EL (cell line): ENCODE data around the gene TENT5A.

ENCODE experiments used
- DNase-seq: peaks from one replicate; pipeline ENCODE4 v3.0.0-alpha.2; 2016

Gene TENT5A

GRCh38 chr6:81770381-81770780 lies 17.9 kb upstream of the TENT5A start:
- no peak for DNase-seq

DNA sequence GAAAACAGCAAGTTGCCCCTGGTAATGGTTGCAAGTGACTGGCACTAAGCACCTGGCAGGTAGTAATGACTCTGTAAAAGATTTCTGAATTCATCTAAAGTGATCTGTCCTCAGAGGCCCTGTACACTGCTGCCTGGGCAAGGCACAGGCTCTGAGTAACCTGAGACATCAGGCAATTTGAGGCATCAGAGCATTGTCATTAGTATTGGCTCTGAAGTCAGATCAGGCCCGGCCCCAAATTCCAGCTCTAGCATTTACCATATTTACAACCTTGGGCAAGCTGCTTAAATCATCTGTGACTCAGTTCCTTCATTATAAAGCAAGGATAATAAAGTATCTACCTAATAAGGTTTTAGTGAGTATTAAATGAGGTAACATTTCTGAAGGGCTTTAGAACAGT lies 17.3 kb upstream of the TENT5A start:
- DNase-seq = peak; percentile 70

- no peak for DNase-seq
Measured at GRCh38 chr6:81768150-81768942, 15.9 kb upstream of the TENT5A start.

DNA sequence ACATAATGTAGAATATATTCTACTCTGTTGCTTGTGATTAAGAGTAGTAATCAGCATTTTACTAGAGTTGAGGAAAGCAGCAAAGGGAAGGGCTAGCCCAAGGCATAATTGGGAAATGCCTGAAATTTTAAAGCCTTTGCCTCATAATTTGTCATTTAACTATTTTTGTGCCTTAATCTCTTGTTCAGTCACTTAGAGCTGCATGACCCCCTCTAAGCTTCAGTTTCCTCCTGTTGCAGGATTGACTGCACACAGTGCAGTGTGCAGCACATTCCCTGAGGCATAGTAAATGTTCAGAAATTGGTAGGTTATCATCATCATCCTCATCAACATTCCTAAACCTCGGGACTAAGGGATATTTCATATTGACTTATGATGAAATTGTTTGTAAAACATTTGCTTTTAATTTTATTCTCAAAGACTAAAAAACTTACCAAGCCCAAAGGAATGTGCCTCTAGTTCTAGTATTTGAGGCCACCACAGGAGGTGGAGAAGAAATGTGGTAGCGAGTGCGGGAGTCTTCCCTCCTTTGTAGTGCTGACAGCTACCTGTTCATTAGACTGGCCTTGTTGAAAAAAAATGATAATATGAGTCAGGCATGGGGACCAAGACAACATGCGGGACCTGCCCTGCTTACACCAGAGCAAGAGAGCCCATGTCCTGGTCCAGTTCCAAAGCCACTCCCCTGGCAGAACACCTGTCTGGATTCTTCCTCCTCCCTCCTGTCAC lies 14.8 kb upstream of the TENT5A start:
- DNase-seq = peak; percentile 94

GRCh38 chr6:81766482-81767069 lies 14.1 kb upstream of the TENT5A start:
- peak; percentile 95 for DNase-seq

GRCh38 chr6:81764531-81764930 lies 12.1 kb upstream of the TENT5A start:
- DNase-seq = no peak

DNA sequence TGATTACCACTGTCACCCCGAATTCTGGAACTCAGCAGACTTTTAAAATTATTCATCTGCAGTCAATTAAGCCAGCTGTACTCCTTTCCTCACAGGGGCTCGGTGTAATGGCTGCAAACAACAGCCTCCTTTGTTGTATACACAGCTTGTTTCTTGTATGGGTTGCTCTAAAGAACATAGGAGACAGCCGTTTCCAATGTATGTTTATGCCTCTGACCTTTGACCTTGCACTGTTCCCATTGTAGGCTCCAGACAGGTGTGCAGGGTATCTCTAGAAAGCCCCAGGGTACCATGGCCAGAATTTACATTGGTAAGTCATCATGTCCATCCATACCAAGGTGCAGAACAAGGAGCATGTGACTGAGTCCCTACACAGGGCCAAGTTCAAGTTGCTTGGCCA lies 11.5 kb upstream of the TENT5A start:
- DNase-seq = no peak

DNA sequence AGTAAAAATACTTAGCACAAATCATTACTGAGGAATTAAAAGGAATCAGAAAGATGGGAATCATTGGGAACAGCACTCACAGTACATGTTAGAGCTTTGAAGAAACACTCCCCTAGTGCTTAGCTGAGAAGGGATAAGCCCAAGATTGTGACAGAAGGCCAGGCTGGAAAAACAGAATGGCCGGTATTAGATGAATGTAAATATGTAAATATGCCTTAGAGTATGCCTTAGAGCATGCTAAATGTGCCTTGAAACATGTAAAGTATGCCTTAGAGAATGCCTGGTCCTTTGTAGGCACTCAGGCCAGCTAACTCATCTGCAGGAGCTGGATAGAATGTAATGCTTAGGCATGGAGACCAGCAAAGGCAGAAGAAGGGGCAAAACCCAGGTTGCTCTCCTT lies 10.6 kb upstream of the TENT5A start:
- no peak for DNase-seq

DNA sequence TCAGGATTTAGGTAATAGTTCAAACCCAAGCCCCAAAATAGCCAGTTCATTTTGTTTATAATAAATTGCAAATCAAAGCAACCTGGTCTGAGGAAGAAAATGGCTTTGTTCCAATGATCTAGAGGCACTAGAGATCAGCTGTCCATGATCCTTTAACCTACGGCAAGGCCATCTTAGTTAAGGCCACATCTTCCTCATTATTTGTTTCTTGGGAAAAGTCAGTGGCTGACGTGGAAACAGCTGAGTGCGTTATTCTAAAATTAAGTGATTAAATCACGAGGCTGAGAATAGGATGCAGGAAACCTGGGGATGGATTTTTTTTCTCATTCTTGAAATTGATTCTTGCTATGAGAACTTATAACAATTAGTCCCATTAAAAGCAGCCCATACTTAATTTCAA lies 10.1 kb upstream of the TENT5A start:
- DNase-seq = no peak

GRCh38 chr6:81762132-81762531 lies 9.7 kb upstream of the TENT5A start:
- peak; percentile 46 for DNase-seq

- peak; percentile 64 for DNase-seq
Measured at GRCh38 chr6:81761197-81761596, 8.7 kb upstream of the TENT5A start.

GRCh38 chr6:81759782-81760181 lies 7.3 kb upstream of the TENT5A start:
- DNase-seq = no peak

GRCh38 chr6:81758221-81758620 lies 5.7 kb upstream of the TENT5A start:
- DNase-seq = no peak

DNA sequence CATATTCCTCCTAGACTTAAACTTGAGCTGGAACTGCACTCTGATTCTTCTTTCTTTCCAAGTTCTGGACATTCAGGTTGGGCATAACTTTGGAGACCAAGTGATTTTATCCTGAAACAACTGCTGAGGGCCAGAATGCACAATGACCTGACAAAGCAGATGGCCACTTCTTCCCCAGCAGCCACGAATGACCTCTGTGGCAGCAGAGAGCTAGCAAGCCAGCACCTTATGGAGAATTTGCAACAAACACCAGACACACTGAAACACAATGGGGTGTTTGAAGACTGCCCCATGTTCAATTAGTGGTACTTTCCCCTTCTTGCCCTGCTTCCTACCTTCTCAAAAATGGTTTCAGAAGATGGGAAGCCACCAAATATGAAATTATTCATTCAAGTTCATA lies 4.2 kb upstream of the TENT5A start:
- no peak for DNase-seq

DNA sequence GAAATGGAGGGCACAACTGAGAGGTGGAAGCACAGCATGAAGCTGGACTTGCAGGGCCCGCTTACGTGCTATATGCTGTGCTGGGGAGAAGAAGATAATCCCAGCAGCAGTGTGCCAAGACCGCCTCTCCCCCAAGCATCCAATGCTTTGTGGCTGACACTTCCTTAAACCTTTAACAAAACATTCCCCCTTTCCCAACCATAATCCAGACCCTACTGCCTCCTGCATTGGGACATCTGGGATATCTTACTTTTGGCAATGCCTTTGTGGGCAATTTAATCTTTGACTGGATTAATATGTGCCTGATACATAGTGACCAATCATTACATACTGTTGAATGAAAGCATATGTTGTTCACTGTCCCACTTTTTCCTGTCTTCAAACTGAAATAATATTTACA lies 3.1 kb upstream of the TENT5A start:
- DNase-seq = no peak

DNA sequence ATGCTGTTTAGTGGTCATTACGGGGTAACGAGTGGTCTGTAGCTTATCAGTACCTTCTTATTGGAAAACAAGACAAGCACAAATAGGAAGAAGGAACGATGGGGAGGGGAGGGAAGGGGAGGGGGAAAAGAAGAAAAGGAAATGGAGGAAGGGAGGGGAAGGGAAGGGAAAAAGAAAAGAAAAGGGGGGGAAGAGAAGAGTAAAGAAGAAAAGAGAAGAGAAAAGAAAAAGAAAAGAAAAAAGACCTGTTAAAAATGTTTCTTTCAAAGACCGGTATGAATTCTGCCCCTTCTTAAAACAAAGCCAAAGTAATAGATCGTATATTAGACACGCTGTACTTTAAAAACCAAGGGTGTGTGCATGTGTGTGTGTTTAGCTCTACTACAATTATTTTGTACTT lies 2.4 kb upstream of the TENT5A start:
- DNase-seq = no peak

- peak; percentile 72 for DNase-seq
Measured at GRCh38 chr6:81753711-81754577, 1.5 kb upstream of the TENT5A start.

DNA sequence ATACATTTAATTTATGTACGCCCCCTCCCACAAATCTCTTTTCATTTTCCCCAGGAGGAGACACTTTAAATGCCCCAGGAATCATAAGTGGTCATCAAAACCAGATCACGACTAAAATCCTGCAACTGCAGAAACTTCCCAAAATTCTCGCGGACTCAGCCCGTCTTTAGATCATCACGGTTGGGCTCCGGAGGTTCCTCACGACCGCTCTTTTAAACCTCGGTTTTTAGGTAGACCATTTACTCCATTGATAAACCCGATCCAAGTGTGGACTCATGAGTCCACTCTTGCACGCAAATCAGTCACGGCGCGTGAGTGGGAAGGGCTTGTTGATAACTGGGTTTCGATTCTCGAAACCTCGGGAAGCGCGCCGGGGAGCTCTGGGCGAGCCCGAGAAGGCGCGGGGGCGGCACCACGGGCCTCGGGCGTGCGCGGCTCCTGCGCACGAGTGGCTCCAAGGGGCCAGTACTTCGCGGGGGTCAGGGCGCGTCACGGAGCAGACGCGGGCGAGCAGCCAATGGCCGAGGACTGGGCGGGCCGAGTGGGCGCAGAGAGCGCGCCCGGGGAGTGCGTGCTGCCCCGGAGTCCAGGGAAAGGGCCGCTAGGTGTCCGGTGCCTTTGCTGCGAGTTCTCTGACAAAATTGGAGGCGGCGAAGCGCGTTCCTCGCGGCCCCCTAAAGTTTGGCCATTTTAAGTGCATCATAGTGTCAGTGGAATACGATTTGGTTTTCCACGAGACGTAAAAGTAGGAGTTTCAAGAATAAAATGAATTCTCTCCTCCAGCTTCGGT lies 635 bp upstream of the TENT5A start:
- DNase-seq = peak; percentile 96

DNA sequence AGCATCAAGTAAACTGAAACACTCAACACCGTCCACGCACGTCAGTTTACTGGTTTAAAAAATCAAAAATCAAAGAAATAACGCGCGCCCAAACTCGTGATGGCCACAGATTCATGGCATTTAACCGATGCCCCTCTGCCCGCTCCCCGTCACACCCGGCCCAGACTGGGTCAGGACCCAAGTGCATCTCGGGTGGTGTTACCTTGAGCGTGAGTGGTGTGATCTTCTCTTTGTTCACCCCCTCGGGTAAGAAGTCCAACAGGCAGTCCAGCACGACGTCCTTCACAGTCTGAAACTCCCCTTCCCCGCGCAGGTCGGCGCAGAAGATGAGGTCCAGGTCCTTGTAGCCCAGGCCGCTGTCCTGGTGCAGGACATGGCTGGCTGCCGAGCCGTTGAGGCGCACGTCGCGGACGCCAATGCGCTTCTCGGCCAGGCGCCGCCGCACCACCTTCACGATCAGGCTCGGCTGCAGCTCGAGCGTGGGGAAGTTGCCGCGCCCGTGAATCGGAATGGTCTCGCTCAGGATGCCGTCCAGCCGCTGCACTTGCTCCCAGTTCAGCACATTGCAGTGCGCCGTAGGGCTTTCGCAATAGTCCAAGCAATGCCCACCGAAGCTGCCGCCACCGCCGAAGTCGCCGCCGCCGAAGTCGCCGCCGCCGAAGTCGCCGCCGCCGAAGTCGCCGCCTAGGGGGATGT lies 945 bp downstream of the TENT5A start:
- DNase-seq = peak; percentile 58

GRCh38 chr6:81750681-81751387 lies 1.6 kb downstream of the TENT5A start:
- DNase-seq = peak; percentile 60

GRCh38 chr6:81750200-81750599 lies 2.3 kb downstream of the TENT5A start:
- DNase-seq = no peak
